HEK293T (cell line): ENCODE results near the gene CALD1.

ENCODE experiments used
- CTCF ChIA-PET: fragments of 350-600 bp; formaldehyde crosslinking; extraction: SDS; loops from one replicate; lab custom pipeline; 2021; ENCODE audit warnings: antibody characterized with exemption, inconsistent platforms; lab: Yijun Ruan, JAX
- POLR2A ChIA-PET: fragments of 350-600 bp; formaldehyde crosslinking; extraction: SDS; loops from one replicate; lab custom pipeline; 2020; ENCODE audit warnings: antibody characterized with exemption, inconsistent platforms; lab: Yijun Ruan, JAX
- DNase-seq: peaks from one replicate; pipeline ENCODE4 v3.0.0; 2012; ENCODE audit warnings: mixed read lengths; ENCODE audit errors: extremely low spot score
- ARNT ChIP-seq: fragments of 450-650 bp; IDR thresholded peaks from 2 replicates; pipeline ENCODE4 v1.6.1; 2017; ENCODE audit warnings: mild to moderate bottlenecking
- BHLHE40 ChIP-seq: fragments of 450-650 bp; IDR thresholded peaks from 2 replicates; pipeline ENCODE4 v1.6.1; 2016; ENCODE audit warnings: mild to moderate bottlenecking, moderate library complexity, borderline replicate concordance
- CTBP1 ChIP-seq: fragments of 450-650 bp; IDR thresholded peaks from 2 replicates; pipeline ENCODE4 v1.6.1; 2016; ENCODE audit warnings: borderline replicate concordance
- ELF4 ChIP-seq: fragments of 450-650 bp; IDR thresholded peaks from 2 replicates; pipeline ENCODE4 v1.6.1; 2017; ENCODE audit warnings: antibody characterized with exemption
- FOXA1 ChIP-seq: fragments of 450-650 bp; IDR thresholded peaks from 2 replicates; pipeline ENCODE4 v1.6.1; 2016; ENCODE audit warnings: mild to moderate bottlenecking
- FOXK2 ChIP-seq: fragments of 450-650 bp; IDR thresholded peaks from 2 replicates; pipeline ENCODE4 v1.6.1; 2016; ENCODE audit warnings: mild to moderate bottlenecking
- FOXM1 ChIP-seq: fragments of 450-650 bp; IDR thresholded peaks from 2 replicates; pipeline ENCODE4 v1.6.1; 2017; ENCODE audit warnings: mild to moderate bottlenecking, borderline replicate concordance
- HDGF ChIP-seq: fragments of 450-650 bp; IDR thresholded peaks from 2 replicates; pipeline ENCODE4 v1.6.1; 2017; ENCODE audit warnings: antibody characterized with exemption, borderline replicate concordance
- L3MBTL2 ChIP-seq: fragments of 450-650 bp; conservative IDR thresholded peaks from 2 replicates; pipeline ENCODE4 v1.6.1; 2016; ENCODE audit warnings: mild to moderate bottlenecking
- LEF1 ChIP-seq: fragments of 450-650 bp; IDR thresholded peaks from 2 replicates; pipeline ENCODE4 v1.6.1; 2017; ENCODE audit warnings: mild to moderate bottlenecking, borderline replicate concordance
- NFRKB ChIP-seq: fragments of 450-650 bp; IDR thresholded peaks from 2 replicates; pipeline ENCODE4 v1.6.1; 2016; ENCODE audit warnings: mild to moderate bottlenecking, moderate library complexity
- SP1 ChIP-seq: fragments of 450-650 bp; IDR thresholded peaks from 2 replicates; pipeline ENCODE4 v1.6.1; 2017
- SUZ12 ChIP-seq: fragments of 450-650 bp; IDR thresholded peaks from 2 replicates; pipeline ENCODE4 v1.6.1; 2016; ENCODE audit warnings: mild to moderate bottlenecking
- TARDBP ChIP-seq: fragments of 450-650 bp; IDR thresholded peaks from 2 replicates; pipeline ENCODE4 v1.6.1; 2016
- ZNF384 ChIP-seq: fragments of 450-650 bp; IDR thresholded peaks from 2 replicates; pipeline ENCODE4 v1.6.1; 2016
- TF ChIP-seq, protein P1 (sequence below): fragments of 450-650 bp; IDR thresholded peaks from 2 replicates; pipeline ENCODE4 v1.6.1; 2016

The CALD1 gene

DNA sequence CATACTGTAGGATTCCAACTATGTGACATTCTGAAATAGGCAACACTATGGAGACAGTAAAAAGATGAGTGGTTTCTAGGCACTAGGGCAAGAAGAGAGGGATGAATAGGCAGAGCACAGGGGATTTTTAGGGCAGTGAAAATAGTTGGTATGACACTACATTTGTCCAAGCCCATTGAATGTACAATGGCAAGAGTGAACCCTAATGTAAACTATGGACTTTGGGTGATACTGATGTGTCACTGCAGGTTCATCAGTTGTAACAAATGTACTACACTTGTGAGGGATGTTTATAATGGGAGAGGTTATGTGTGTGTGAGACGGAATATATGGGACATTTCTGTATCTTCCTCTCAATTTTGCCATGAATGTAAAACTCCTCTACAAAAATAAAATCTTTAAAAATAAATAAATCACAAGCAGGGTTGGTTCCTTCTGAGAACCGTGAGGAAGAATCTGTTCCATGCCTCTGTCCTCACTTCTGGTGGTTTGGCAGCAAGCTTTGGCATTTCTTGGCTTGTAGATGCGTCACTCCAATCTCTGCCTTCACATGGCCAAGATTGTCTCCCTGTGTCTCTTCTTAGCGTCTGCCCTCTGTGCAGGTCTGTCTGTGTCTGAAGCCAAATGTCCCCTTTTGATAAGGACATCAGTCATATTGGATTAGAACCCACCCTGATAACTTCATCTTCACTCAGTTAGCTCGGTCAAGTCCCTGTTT, 123.8 kb downstream of the CALD1 start:
- CTCF ChIA-PET: no interaction called here
- TF ChIP-seq SP1: no peak
- no peak for TF ChIP-seq TARDBP
- TF ChIP-seq ELF4: no peak
- TF ChIP-seq NFRKB: no peak
- TF ChIP-seq SUZ12: no peak
- TF ChIP-seq FOXK2: no peak
- no peak for TF ChIP-seq L3MBTL2
- TF ChIP-seq, protein P1, sequence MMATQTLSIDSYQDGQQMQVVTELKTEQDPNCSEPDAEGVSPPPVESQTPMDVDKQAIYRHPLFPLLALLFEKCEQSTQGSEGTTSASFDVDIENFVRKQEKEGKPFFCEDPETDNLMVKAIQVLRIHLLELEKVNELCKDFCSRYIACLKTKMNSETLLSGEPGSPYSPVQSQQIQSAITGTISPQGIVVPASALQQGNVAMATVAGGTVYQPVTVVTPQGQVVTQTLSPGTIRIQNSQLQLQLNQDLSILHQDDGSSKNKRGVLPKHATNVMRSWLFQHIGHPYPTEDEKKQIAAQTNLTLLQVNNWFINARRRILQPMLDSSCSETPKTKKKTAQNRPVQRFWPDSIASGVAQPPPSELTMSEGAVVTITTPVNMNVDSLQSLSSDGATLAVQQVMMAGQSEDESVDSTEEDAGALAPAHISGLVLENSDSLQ: no peak
- TF ChIP-seq HDGF: no peak
- POLR2A ChIA-PET: no interaction called here
- DNase-seq: no peak

DNA sequence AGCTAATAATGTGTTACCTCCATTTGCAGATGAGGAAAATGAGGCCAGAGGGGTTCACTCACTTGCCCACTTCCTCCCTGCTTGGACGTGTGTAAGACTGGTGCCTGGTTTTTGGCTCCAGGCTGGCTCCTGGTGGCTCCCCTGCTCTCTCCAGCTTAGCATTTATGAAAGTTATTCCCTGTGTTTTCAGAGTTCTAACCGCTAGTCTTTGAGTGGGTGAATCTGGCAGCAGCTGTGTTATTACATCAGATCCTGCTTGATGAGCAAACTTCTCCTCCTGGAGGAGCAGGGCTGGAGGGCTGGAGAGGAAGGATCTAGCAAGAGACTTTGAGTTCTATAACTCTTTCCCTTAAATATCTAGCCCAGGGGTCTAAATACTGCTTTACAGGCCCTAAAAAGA, 125.9 kb downstream of the CALD1 start:
- CTCF ChIA-PET: no interaction called here
- DNase-seq: no peak
- POLR2A ChIA-PET: interaction anchor here (1.3 kb wide), 1 partner anchor 9 kb away, joined by 3 read pairs; no protein-coding TSS in a partner anchor
- TF ChIP-seq SP1 (no peak), LEF1 (no peak), ELF4 (no peak), ZNF384 (no peak), CTBP1 (no peak), ARNT (no peak), L3MBTL2 (no peak), TARDBP (no peak)

GRCh38 chr7:134907000-134907399, 127.6 kb downstream of the CALD1 start:
- TF ChIP-seq ELF4 (no peak), ZNF384 (no peak), FOXK2 (no peak), NFRKB (no peak), TARDBP (no peak), HDGF (no peak), LEF1 (no peak), SUZ12 (no peak), L3MBTL2 (no peak), ARNT (no peak), CTBP1 (no peak), FOXM1 (no peak), BHLHE40 (no peak)
- TF ChIP-seq, protein P1: no peak
- no peak for DNase-seq
- POLR2A ChIA-PET: no interaction called here
- CTCF ChIA-PET: no interaction called here

DNA sequence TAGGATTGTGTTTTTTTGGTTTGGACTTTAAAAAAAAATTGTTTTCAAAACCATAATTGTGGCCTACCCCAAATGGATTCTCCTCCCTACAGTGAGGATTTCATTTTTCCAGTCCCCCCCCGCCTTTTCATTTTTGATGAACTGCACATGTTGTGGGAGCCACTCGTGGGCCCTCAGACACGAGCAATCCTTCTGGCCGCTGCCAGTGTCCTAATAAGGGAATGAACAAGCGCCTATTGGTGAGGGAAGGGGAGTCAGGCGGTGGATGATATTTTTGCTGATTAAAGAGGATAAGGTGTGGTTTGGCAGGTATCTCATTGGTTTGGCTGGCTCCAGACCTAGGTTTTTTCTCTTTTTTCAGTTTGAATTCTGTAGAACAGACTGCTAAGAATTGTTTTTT, 128.2 kb downstream of the CALD1 start:
- DNase-seq: no peak
- POLR2A ChIA-PET: no interaction called here
- TF ChIP-seq BHLHE40 (no peak), ZNF384 (no peak), FOXA1 (no peak), L3MBTL2 (no peak), ELF4 (no peak), FOXM1 (no peak), LEF1 (no peak), HDGF (no peak), FOXK2 (no peak), NFRKB (no peak), ARNT (no peak), CTBP1 (no peak), TARDBP (no peak), SP1 (no peak)
- TF ChIP-seq, protein P1: no peak
- CTCF ChIA-PET: no interaction called here

- DNase-seq: no peak
- POLR2A ChIA-PET: no interaction called here
- TF ChIP-seq NFRKB (no peak), SUZ12 (no peak), LEF1 (no peak), CTBP1 (no peak), L3MBTL2 (no peak), BHLHE40 (no peak), SP1 (no peak), FOXK2 (no peak), ELF4 (no peak), FOXM1 (no peak), ZNF384 (no peak), HDGF (no peak), TARDBP (no peak), FOXA1 (no peak), ARNT (no peak)
- TF ChIP-seq, protein P1: no peak
- CTCF ChIA-PET: no interaction called here
Observed at GRCh38 chr7:134908289-134908688, 128.9 kb downstream of the CALD1 start.
